ENCODE data around the gene DCBLD1. TPM values are rescaled to one million over a fixed set of nuclear protein-coding genes. Genes with fewer than 3 reads are reported as not detected.

DCBLD1 gene
- total RNA-seq, 6 experiments from 2014 or later = 7.6 to 22.8 (median 10.8) TPM

GRCh38 chr6:117552618-117553017 is 70.1 kb downstream of the DCBLD1 start:
- Histone ChIP-seq H3K4me1 (peaks cover 0 to 11% (median 0%) of the 10 kb centered on the region in 4 donors), H3K27me3 (no peaks in the 10 kb centered on the region), H3K4me3 (no peak overlapping the region), H3K36me3 (peaks cover 0 to 2% (median 0%) of the 10 kb centered on the region in 4 donors), H3K9me3 (peaks cover 0 to 2% (median 0%) of the 10 kb centered on the region in 4 donors), H3K27ac (no peak overlapping the region)
- WGBS (ENCODE audit: insufficient coverage, low coverage, low lambda C conversion rate, missing lambda C conversion rate) = 85% methylated on average over 2 of the region's 2 CpGs
- intact Hi-C loops (cut with DNase I) = loop anchor here (5.0 kb wide), 2 partner anchors 70 to 205 kb away; partner anchors contain the start of gene DCBLD1 (in 1 of the 2)
- DNase-seq (no peak), ATAC-seq (no peak)
- no peak for TF ChIP-seq CTCF (IDR thresholded peaks at IDR 0.05)
- TF ChIP-seq POLR2A (IDR thresholded peaks at IDR 0.05) = no peak

DNA sequence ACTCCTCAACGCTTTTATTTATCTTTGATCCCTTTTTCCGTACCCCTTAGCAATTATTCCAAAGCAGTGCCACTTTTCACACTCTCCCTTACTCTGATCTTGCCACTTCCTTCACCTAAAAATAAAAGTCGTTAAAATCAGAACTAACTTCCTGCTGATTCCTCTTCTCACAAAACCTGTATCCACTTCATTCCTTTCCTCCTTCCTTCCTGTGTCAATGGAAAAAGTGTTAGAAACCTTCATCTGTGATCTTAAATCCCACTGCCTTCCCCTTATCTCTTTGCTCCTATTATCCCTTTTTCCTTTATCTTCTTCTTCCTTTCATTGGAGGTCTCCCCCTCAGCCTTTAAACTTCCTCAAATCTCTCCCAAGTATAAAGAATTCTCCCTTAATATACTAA is 70.7 kb downstream of the DCBLD1 start:
- H3K4me1 ChIP-seq = peaks cover 0 to 11% (median 0%) of the 10 kb centered on the region in 4 donors
- ATAC-seq (no peak), DNase-seq (no peak)
- TF ChIP-seq POLR2A (IDR thresholded peaks at IDR 0.05) = no peak
- TF ChIP-seq CTCF (IDR thresholded peaks at IDR 0.05) = no peak
- no peaks in the 10 kb centered on the region for H3K36me3 ChIP-seq
- intact Hi-C loops (cut with DNase I) = loop anchor here (5.0 kb wide), 2 partner anchors 71 to 206 kb away; partner anchors contain the start of gene DCBLD1 (in 1 of the 2)
- no peak overlapping the region for H3K4me3 ChIP-seq
- no peaks in the 10 kb centered on the region for H3K27me3 ChIP-seq
- H3K27ac ChIP-seq = no peak overlapping the region
- H3K9me3 ChIP-seq = peaks cover 0 to 2% (median 0%) of the 10 kb centered on the region in 4 donors
- 41% methylated on average over 3 of the region's 3 CpGs for WGBS (ENCODE audit: insufficient coverage, low coverage, low lambda C conversion rate, missing lambda C conversion rate)

GRCh38 chr6:117555262-117555849 is 72.9 kb downstream of the DCBLD1 start:
- WGBS (ENCODE audit: insufficient coverage, low coverage, low lambda C conversion rate, missing lambda C conversion rate) = 18% methylated on average over 3 of the region's 3 CpGs
- Histone ChIP-seq H3K27me3 (no peaks in the 10 kb centered on the region), H3K27ac (no peak overlapping the region), H3K36me3 (no peaks in the 10 kb centered on the region), H3K4me1 (peaks cover 0 to 11% (median 0%) of the 10 kb centered on the region in 4 donors), H3K4me3 (no peak overlapping the region), H3K9me3 (no peaks in the 10 kb centered on the region)
- TF ChIP-seq CTCF (IDR thresholded peaks at IDR 0.05) = no peak
- TF ChIP-seq POLR2A (IDR thresholded peaks at IDR 0.05) = no peak
- peak in 3 of 4 donors; percentile 29 to 71 (median 49) for ATAC-seq
- no peak for DNase-seq
- intact Hi-C loops (cut with DNase I) = no loop called here

- peaks cover 0 to 11% (median 0%) of the 10 kb centered on the region in 4 donors for H3K4me1 ChIP-seq
- no peak overlapping the region for H3K27ac ChIP-seq
- peak; percentile 59 to 80 (median 74) for ATAC-seq
- DNase-seq = peak in 1 of 3 donors; percentile 51
- 17% methylated on average over 5 of the region's 5 CpGs for WGBS (ENCODE audit: insufficient coverage, low coverage, low lambda C conversion rate, missing lambda C conversion rate)
- H3K9me3 ChIP-seq = no peaks in the 10 kb centered on the region
- TF ChIP-seq CTCF (IDR thresholded peaks at IDR 0.05) = peak; percentile 83 to 94 (median 89)
- no peak for TF ChIP-seq POLR2A (IDR thresholded peaks at IDR 0.05)
- H3K27me3 ChIP-seq = no peaks in the 10 kb centered on the region
- H3K4me3 ChIP-seq = no peak overlapping the region
- no peaks in the 10 kb centered on the region for H3K36me3 ChIP-seq
- intact Hi-C loops (cut with DNase I) = no loop called here
Measured at GRCh38 chr6:117555882-117556498, 73.5 kb downstream of the DCBLD1 start.
